Bladder microvascular endothelial cell (primary cell): ENCODE data around the gene RHO. TPM values are rescaled to one million over a fixed set of nuclear protein-coding genes. Genes with fewer than 3 reads are reported as not detected.

ENCODE experiments used
- total RNA-seq: library from RNA; depleted of rRNA; stranded (reverse); fragments of >200 nt; gene quantifications from 2 replicates; pipeline ENCODE4 v1.2.3, GENCODE V29; 2014

RHO gene
- total RNA-seq = not detected in 2 replicates

DNA sequence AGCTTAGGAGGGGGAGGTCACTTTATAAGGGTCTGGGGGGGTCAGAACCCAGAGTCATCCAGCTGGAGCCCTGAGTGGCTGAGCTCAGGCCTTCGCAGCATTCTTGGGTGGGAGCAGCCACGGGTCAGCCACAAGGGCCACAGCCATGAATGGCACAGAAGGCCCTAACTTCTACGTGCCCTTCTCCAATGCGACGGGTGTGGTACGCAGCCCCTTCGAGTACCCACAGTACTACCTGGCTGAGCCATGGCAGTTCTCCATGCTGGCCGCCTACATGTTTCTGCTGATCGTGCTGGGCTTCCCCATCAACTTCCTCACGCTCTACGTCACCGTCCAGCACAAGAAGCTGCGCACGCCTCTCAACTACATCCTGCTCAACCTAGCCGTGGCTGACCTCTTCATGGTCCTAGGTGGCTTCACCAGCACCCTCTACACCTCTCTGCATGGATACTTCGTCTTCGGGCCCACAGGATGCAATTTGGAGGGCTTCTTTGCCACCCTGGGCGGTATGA lies at the start of gene RHO:
Gene RHO, plus strand, starts transcription at position 51 of the 512 bp plus-strand sequence. Its CDS starts 95 bp downstream, at position 146.

DNA sequence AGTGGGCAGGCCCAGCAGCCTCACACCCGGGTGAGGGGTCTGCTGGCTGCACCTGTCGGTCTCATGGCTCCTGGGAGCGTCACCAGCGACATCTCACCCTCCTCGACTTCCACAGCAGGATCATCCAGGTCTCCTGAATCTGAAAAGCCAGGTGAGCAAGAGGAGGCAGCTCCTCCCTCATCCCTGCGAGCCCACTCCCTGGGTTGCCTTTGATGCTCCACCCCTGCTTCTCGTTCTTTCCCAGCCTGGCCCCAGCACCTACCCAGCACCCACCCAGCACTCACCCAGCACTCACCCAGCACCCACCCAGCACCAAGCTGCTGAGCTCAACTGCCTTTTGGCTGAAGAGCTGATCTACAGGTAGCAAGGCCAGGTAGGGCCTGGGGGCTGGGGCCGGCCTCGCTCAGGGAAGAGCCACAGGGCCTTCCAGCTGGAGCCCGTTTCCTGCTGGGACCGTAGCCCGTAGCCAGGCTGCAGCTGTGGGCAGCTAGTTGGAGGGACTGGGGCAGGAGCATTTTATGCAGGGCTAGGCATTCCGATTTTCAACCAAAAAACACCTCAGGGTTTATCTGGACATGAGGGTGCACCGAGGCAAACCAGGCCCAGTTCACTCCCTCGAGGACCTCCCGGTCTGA lies 14.8 kb downstream of the RHO start, which contains the start of gene H1-8:
Gene H1-8, plus strand, starts transcription at position 20 of the 635 bp plus-strand sequence. Its CDS starts 44 bp downstream, at position 64.

Other genes starting within 250 kb of the RHO start
- 25.4 and 30.0 TPM in 2 replicates for gene HMCES, start 249.8 kb upstream of the RHO start, total RNA-seq
- gene EFCAB12, start 100.0 kb upstream of the RHO start, total RNA-seq = 0.06 TPM in 1 of 2 replicates, not detected in the other
- 19.3 and 30.5 TPM in 2 replicates for gene MBD4, start 88.7 kb upstream of the RHO start, total RNA-seq
- 24.0 and 38.5 TPM in 2 replicates for gene IFT122, start 88.4 kb upstream of the RHO start, total RNA-seq
- gene H1-8, start 14.5 kb downstream of the RHO start, total RNA-seq = not detected in 2 replicates
- 488 and 829 TPM in 2 replicates for gene PLXND1, start 78.0 kb downstream of the RHO start, total RNA-seq